HEK293 (cell line): ENCODE data around the gene FBLN2.

Source experiments
- CTCF ChIA-PET: fragments of 350-600 bp; formaldehyde crosslinking; extraction: SDS; loops from one replicate; lab custom pipeline; 2021; ENCODE audit warnings: antibody characterized with exemption; lab: Yijun Ruan, JAX
- POLR2A ChIA-PET: fragments of 300-600 bp; formaldehyde crosslinking; extraction: SDS; loops from one replicate; lab custom pipeline; 2020; ENCODE audit warnings: antibody characterized with exemption, inconsistent platforms; lab: Yijun Ruan, JAX
- H3K27ac ChIP-seq: fragments of 200-500 bp; sonication (Bioruptor generic); 2 replicates; pipeline ENCODE4 v1.5.1; 2014; ENCODE audit warnings: low read depth, low read length, control low read depth, inconsistent platforms; ENCODE audit errors: extremely low read depth
- H3K36me3 ChIP-seq, 2 experiments: fragments of 200-500 bp in 1 of 2; sonication (Bioruptor generic) in 1 of 2; 1 replicate in 1 of 2; 2 replicates in 1 of 2; pipeline ENCODE4 v1.5.1; 2014 to 2017; ENCODE audit warnings: inconsistent platforms in 2 of 2, low read length in 2 of 2; ENCODE audit not compliant: control insufficient read depth in 2 of 2, insufficient read depth in 1 of 2
- H3K4me1 ChIP-seq: fragments of 200-500 bp; sonication (Bioruptor generic); 2 replicates; pipeline ENCODE4 v1.5.1; 2014; ENCODE audit warnings: mild to moderate bottlenecking, low read length, inconsistent platforms; ENCODE audit not compliant: control insufficient read depth, insufficient read depth
- H3K4me3 ChIP-seq: 2 replicates; pipeline ENCODE4 v1.5.1; 2011; ENCODE audit warnings: low read depth, mild to moderate bottlenecking, control low read depth, low read length, moderate library complexity
- H3K9me3 ChIP-seq: fragments of 200-500 bp; sonication (Bioruptor generic); 2 replicates; pipeline ENCODE4 v1.5.1; 2014; ENCODE audit warnings: low read depth, low read length, inconsistent platforms; ENCODE audit not compliant: control insufficient read depth, insufficient read depth
- EGR2 ChIP-seq: fragments of 450-650 bp; formaldehyde crosslinking; IDR thresholded peaks from 2 replicates; pipeline ENCODE4 v1.5.1; 2016; ENCODE audit warnings: low read depth, missing biosample characterization, missing genetic modification characterization
- ELK4 ChIP-seq: IDR thresholded peaks from 2 replicates; pipeline ENCODE4 v1.6.1; 2011; ENCODE audit warnings: mild to moderate bottlenecking, low read depth, low read length, borderline replicate concordance
- GFI1B ChIP-seq: fragments of 450-650 bp; formaldehyde crosslinking; IDR thresholded peaks from 2 replicates; pipeline ENCODE4 v1.5.1; 2016; ENCODE audit warnings: missing biosample characterization, missing genetic modification characterization
- GLIS2 ChIP-seq: fragments of 450-650 bp; formaldehyde crosslinking; IDR thresholded peaks from 2 replicates; pipeline ENCODE4 v1.5.1; 2016; ENCODE audit warnings: missing biosample characterization, missing genetic modification characterization
- KLF7 ChIP-seq: fragments of 450-650 bp; formaldehyde crosslinking; IDR thresholded peaks from 2 replicates; pipeline ENCODE4 v1.5.1; 2016; ENCODE audit warnings: missing biosample characterization, missing genetic modification characterization, borderline replicate concordance
- REPIN1 ChIP-seq: fragments of 450-650 bp; formaldehyde crosslinking; IDR thresholded peaks from 2 replicates; pipeline ENCODE4 v1.5.1; 2017; ENCODE audit warnings: missing biosample characterization, missing genetic modification characterization, low read depth
- SP3 ChIP-seq: fragments of 450-650 bp; formaldehyde crosslinking; IDR thresholded peaks from 2 replicates; pipeline ENCODE4 v1.5.1; 2016; ENCODE audit warnings: missing biosample characterization, missing genetic modification characterization
- ZBTB48 ChIP-seq: fragments of 450-650 bp; formaldehyde crosslinking; IDR thresholded peaks from 2 replicates; pipeline ENCODE4 v1.5.1; 2016; ENCODE audit warnings: missing biosample characterization, missing genetic modification characterization
- ZFHX2 ChIP-seq: fragments of 450-650 bp; formaldehyde crosslinking; conservative IDR thresholded peaks from 2 replicates; pipeline ENCODE4 v1.5.1; 2016; ENCODE audit warnings: missing biosample characterization, missing genetic modification characterization
- ZFP3 ChIP-seq: fragments of 450-650 bp; formaldehyde crosslinking; IDR thresholded peaks from 2 replicates; pipeline ENCODE4 v1.5.1; 2016; ENCODE audit warnings: low read depth, missing biosample characterization, missing genetic modification characterization
- ZNF169 ChIP-seq: fragments of 450-650 bp; formaldehyde crosslinking; IDR thresholded peaks from 2 replicates; pipeline ENCODE4 v1.5.1; 2016; ENCODE audit warnings: missing biosample characterization, missing genetic modification characterization
- ZNF174 ChIP-seq: fragments of 450-650 bp; formaldehyde crosslinking; IDR thresholded peaks from 2 replicates; pipeline ENCODE4 v1.5.0; 2017; ENCODE audit warnings: missing biosample characterization, mild to moderate bottlenecking, missing genetic modification characterization
- ZNF19 ChIP-seq: fragments of 450-650 bp; formaldehyde crosslinking; IDR thresholded peaks from 2 replicates; pipeline ENCODE4; 2016; ENCODE audit warnings: missing biosample characterization, missing genetic modification characterization, low read depth
- ZNF239 ChIP-seq: fragments of 450-650 bp; formaldehyde crosslinking; IDR thresholded peaks from 2 replicates; pipeline ENCODE4 v1.5.1; 2016; ENCODE audit warnings: missing biosample characterization, missing genetic modification characterization
- ZNF354C ChIP-seq: fragments of 450-650 bp; formaldehyde crosslinking; IDR thresholded peaks from 2 replicates; pipeline ENCODE4 v1.5.1; 2016; ENCODE audit warnings: missing biosample characterization, missing genetic modification characterization, low read depth, borderline replicate concordance
- ZNF426 ChIP-seq: fragments of 450-650 bp; formaldehyde crosslinking; IDR thresholded peaks from 2 replicates; pipeline ENCODE4 v1.5.1; 2017; ENCODE audit warnings: missing biosample characterization, missing genetic modification characterization, mild to moderate bottlenecking, inconsistent platforms, moderate library complexity
- ZNF596 ChIP-seq: fragments of 450-650 bp; IDR thresholded peaks from 2 replicates; pipeline ENCODE4 v1.5.0; 2018; ENCODE audit warnings: missing biosample characterization, mild to moderate bottlenecking, missing genetic modification characterization, moderate library complexity
- ZNF623 ChIP-seq: fragments of 450-650 bp; formaldehyde crosslinking; IDR thresholded peaks from 2 replicates; pipeline ENCODE4 v1.5.1; 2016; ENCODE audit warnings: missing biosample characterization, missing genetic modification characterization
- ZNF645 ChIP-seq: fragments of 450-650 bp; formaldehyde crosslinking; IDR thresholded peaks from 2 replicates; pipeline ENCODE4; 2016; ENCODE audit warnings: missing biosample characterization, missing genetic modification characterization
- ZNF660 ChIP-seq: fragments of 450-650 bp; IDR thresholded peaks from 2 replicates; pipeline ENCODE4 v1.5.1; 2018; ENCODE audit warnings: missing biosample characterization, mild to moderate bottlenecking, missing genetic modification characterization
- ZNF704 ChIP-seq: fragments of 450-650 bp; formaldehyde crosslinking; IDR thresholded peaks from 2 replicates; pipeline ENCODE4 v1.5.1; 2016; ENCODE audit warnings: missing biosample characterization, missing genetic modification characterization
- TF ChIP-seq, protein P1 (sequence below): fragments of 450-650 bp; formaldehyde crosslinking; IDR thresholded peaks from 2 replicates; pipeline ENCODE4 v1.5.1; 2016; ENCODE audit warnings: missing biosample characterization, missing genetic modification characterization

Gene FBLN2

GRCh38 chr3:13598926-13599886 is 50.3 kb downstream of the FBLN2 start:
- TF ChIP-seq, protein P1, sequence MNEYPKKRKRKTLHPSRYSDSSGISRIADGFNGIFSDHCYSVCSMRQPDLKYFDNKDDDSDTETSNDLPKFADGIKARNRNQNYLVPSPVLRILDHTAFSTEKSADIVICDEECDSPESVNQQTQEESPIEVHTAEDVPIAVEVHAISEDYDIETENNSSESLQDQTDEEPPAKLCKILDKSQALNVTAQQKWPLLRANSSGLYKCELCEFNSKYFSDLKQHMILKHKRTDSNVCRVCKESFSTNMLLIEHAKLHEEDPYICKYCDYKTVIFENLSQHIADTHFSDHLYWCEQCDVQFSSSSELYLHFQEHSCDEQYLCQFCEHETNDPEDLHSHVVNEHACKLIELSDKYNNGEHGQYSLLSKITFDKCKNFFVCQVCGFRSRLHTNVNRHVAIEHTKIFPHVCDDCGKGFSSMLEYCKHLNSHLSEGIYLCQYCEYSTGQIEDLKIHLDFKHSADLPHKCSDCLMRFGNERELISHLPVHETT = no peak
- TF ChIP-seq GLIS2 (tag by site-specific recombination) (0 out of 2 replicates have a peak, but pooled peaks have one; percentile 15), EGR2 (tag by site-specific recombination) (peak; percentile 93), ZFHX2 (tag by site-specific recombination) (peak; percentile 85)
- POLR2A ChIA-PET = no interaction called here
- no peak overlapping the region for H3K27ac ChIP-seq

DNA sequence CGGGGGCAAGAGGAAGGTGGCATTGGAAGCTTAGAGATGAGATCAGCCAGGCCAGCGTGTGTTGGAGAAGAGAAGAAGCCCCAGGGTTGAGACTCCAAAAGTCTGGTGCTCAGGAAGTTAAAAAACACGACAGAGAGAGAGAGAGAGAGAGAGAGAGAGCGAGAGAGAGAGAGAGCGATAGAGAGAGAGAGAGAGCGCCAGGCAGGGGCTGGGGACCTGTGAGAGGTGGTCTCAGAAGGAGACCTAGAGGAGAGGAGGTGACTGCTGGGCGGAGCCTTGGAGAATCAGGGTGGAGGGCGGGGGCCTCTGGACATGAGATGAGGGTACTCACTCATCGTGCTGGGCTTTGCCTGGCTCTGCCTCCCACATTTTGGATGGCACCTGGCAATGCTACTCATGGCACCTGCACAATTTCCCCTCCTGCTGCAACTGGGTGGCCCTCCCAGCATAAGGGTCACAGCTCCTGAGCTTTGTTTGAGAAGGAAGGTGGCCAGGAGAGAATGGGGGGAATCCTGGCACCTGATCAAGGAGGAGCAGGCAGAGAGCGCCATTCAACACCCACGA is 51.0 kb downstream of the FBLN2 start:
- no peak overlapping the region for H3K4me3 ChIP-seq
- H3K27ac ChIP-seq = no peak overlapping the region
- CTCF ChIA-PET = interaction anchor here (0.6 to 1.2 kb wide), 2 partner anchors 36 to 104 kb away, joined by 4 read pairs; no protein-coding TSS in a partner anchor
- no peaks in the 10 kb centered on the region for H3K4me1 ChIP-seq
- TF ChIP-seq ZNF239 (tag by site-specific recombination) (no peak), ZNF704 (tag by site-specific recombination) (no peak), ZNF169 (tag by site-specific recombination) (no peak), ELK4 (no peak), ZNF19 (no peak), ZNF596 (tag by site-specific recombination) (peak; percentile 96), ZNF174 (tag by site-specific recombination) (no peak)
- H3K9me3 ChIP-seq = no peaks in the 10 kb centered on the region
- POLR2A ChIA-PET = interaction anchor here (0.7 kb wide), 1 partner anchor 80 kb away, joined by 5 read pairs; no protein-coding TSS in a partner anchor
- no peaks in the 10 kb centered on the region for H3K36me3 ChIP-seq

More at GRCh38 chr3:13598926-13599886, 50.3 kb downstream of the FBLN2 start:
- Histone ChIP-seq H3K4me3 (no peak overlapping the region), H3K4me1 (no peaks in the 10 kb centered on the region), H3K36me3 (no peaks in the 10 kb centered on the region), H3K9me3 (no peaks in the 10 kb centered on the region)
- CTCF ChIA-PET = interaction anchor here (1.2 kb wide), 1 partner anchor 103 kb away, joined by 4 read pairs; no protein-coding TSS in a partner anchor

- no peak overlapping the region for H3K4me3 ChIP-seq
- no peaks in the 10 kb centered on the region for H3K36me3 ChIP-seq
- ChIA-PET POLR2A (no interaction called here), CTCF (interaction anchor here (0.6 to 1.2 kb wide), 3 partner anchors 37 to 105 kb away, joined by 3 to 5 read pairs (median 4); no protein-coding TSS in a partner anchor)
- H3K9me3 ChIP-seq = no peaks in the 10 kb centered on the region
- no peaks in the 10 kb centered on the region for H3K4me1 ChIP-seq
- H3K27ac ChIP-seq = no peak overlapping the region
- TF ChIP-seq ZNF660 (tag by site-specific recombination) = peak; percentile 55
- no peak for TF ChIP-seq ZNF645 (tag by site-specific recombination)
- no peak for TF ChIP-seq ZNF426 (tag by site-specific recombination)
- TF ChIP-seq REPIN1 (tag by site-specific recombination) = no peak
- TF ChIP-seq ZNF354C (tag by site-specific recombination) = no peak
- no peak for TF ChIP-seq ZFP3
- TF ChIP-seq SP3 = no peak
- 0 out of 2 replicates have a peak, but pooled peaks have one; percentile 44 for TF ChIP-seq GFI1B (tag by site-specific recombination)
- TF ChIP-seq KLF7 (tag by site-specific recombination) = no peak
- peak; percentile 54; the same call in 1 of the 2 replicates for TF ChIP-seq ZBTB48
- no peak for TF ChIP-seq ZNF623 (tag by site-specific recombination)
Measured at GRCh38 chr3:13600950-13601691, 52.2 kb downstream of the FBLN2 start.
